Suprapubic skin (tissue), 4 donors: ENCODE data around the gene CHD9. TPM values are rescaled to one million over a fixed set of nuclear protein-coding genes. Genes with fewer than 3 reads are reported as not detected.

Experiments
- DNase-seq, 2 donors: peaks; one replicate each; pipeline ENCODE4 v3.0.0-alpha.2; 2019; ENCODE audit warnings: low spot score in 2 of 2
- H3K27ac ChIP-seq: fragments of 200-600 bp; sonication (generic); one replicate; pipeline ENCODE4 v1.5.1; 2019
- H3K27me3 ChIP-seq: fragments of 200-600 bp; sonication (generic); one replicate; pipeline ENCODE4 v1.5.1; 2019
- H3K36me3 ChIP-seq: fragments of 200-600 bp; sonication (generic); one replicate; pipeline ENCODE4 v1.5.1; 2019
- H3K4me1 ChIP-seq: fragments of 200-600 bp; sonication (generic); one replicate; pipeline ENCODE4 v1.5.1; 2019
- H3K4me3 ChIP-seq: fragments of 200-600 bp; sonication (generic); one replicate; pipeline ENCODE4 v1.5.1; 2019; ENCODE audit warnings: mild to moderate bottlenecking
- H3K9me3 ChIP-seq: fragments of 200-600 bp; sonication (generic); one replicate; pipeline ENCODE4 v1.5.1; 2019
- EP300 ChIP-seq: sonication (generic); formaldehyde crosslinking; IDR thresholded peaks from one replicate; pipeline ENCODE4 v1.6.1; 2017; ENCODE audit warnings: antibody characterized with exemption
- POLR2A ChIP-seq, 2 donors: fragments of 450-650 bp; IDR thresholded peaks; one replicate each; pipeline ENCODE4 v1.6.1; 2017; ENCODE audit warnings: antibody characterized with exemption in 2 of 2, mild to moderate bottlenecking in 2 of 2, moderate library complexity in 2 of 2
- POLR2AphosphoS5 ChIP-seq, 3 donors: sonication (generic); formaldehyde crosslinking; IDR thresholded peaks; one replicate each; pipeline ENCODE4 v1.6.1; 2017; ENCODE audit warnings: antibody characterized with exemption in 3 of 3
- WGBS: methylation state at CpG from one replicate; pipeline ENCODE4 v1.1.5; 2018; 5-methylcytosine and 5-hydroxymethylcytosine counted together
- total RNA-seq, 4 donors: library from RNA; depleted of rRNA; stranded (reverse); fragments of >200 nt; gene quantifications; one replicate each; pipeline ENCODE4 v1.1.0, GENCODE V29; 2016
- TF ChIP-seq, protein P1 (sequence below), 2 donors: fragments of 200-600 bp in 1 of 2; fragments of 450-650 bp in 1 of 2; sonication (generic) in 1 of 2; IDR thresholded peaks; one replicate each; pipeline ENCODE4 v1.5.1; 2016 to 2019; ENCODE audit warnings: antibody characterized with exemption in 2 of 2, mild to moderate bottlenecking in 1 of 2, moderate library complexity in 1 of 2

Gene CHD9
- total RNA-seq, 4 donors from 2014 or later = 56.6 to 129 (median 70.4) TPM

DNA sequence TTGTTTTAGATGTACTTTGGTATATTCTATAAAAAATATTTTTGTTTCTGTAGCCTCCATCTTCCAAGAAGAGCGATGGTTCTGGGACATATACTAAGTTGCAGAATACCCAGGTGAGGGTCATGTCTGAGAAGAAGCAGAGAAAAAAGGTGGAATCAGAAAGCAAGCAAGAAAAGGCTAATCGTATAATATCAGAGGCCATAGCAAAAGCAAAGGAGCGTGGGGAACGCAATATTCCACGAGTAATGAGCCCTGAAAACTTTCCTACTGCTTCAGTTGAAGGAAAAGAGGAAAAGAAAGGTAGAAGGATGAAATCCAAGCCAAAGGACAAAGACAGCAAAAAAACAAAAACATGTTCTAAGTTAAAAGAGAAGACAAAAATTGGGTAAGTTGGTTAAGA lies 154.6 kb downstream of the CHD9 start:
- H3K27ac ChIP-seq = peak overlapping the region; percentile 92
- no peaks in the 10 kb centered on the region for H3K9me3 ChIP-seq
- TF ChIP-seq, protein P1, sequence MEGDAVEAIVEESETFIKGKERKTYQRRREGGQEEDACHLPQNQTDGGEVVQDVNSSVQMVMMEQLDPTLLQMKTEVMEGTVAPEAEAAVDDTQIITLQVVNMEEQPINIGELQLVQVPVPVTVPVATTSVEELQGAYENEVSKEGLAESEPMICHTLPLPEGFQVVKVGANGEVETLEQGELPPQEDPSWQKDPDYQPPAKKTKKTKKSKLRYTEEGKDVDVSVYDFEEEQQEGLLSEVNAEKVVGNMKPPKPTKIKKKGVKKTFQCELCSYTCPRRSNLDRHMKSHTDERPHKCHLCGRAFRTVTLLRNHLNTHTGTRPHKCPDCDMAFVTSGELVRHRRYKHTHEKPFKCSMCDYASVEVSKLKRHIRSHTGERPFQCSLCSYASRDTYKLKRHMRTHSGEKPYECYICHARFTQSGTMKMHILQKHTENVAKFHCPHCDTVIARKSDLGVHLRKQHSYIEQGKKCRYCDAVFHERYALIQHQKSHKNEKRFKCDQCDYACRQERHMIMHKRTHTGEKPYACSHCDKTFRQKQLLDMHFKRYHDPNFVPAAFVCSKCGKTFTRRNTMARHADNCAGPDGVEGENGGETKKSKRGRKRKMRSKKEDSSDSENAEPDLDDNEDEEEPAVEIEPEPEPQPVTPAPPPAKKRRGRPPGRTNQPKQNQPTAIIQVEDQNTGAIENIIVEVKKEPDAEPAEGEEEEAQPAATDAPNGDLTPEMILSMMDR (IDR thresholded peaks at IDR 0.05) = no peak
- TF ChIP-seq POLR2A (IDR thresholded peaks at IDR 0.05) = no peak
- TF ChIP-seq EP300 = no peak
- TF ChIP-seq POLR2AphosphoS5 (IDR thresholded peaks at IDR 0.05) = no peak
- no peaks in the 10 kb centered on the region for H3K36me3 ChIP-seq
- H3K27me3 ChIP-seq = no peaks in the 10 kb centered on the region
- peaks cover 60% of the 10 kb centered on the region for H3K4me1 ChIP-seq
- DNase-seq = no peak
- 7% methylated on average over 5 of the region's 5 CpGs for WGBS
- H3K4me3 ChIP-seq = peak overlapping the region; percentile 46

DNA sequence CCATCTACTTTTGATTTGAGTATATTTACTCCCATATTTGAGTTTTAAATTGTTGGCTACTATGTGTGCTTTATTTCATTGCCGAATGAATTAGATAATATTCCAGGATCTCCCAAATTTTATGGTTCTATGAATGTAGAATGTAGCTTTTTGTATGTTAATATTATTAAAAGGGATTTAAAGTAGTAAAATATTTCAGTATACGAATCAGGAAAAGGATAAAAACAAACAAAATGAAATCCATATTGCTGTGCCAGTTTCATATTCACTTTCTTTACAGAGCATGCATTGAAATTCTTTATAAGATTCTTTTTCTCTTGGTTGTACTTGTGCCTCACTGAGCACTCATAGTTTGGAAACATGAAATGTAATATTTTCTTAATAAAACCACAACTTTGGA lies 155.1 kb downstream of the CHD9 start:
- DNase-seq = no peak
- peak overlapping the region; percentile 46 for H3K4me3 ChIP-seq

GRCh38 chr16:53211253-53211652 lies 156.5 kb downstream of the CHD9 start:
- WGBS = 74% methylated on average over 3 of the region's 3 CpGs
- no peaks in the 10 kb centered on the region for H3K27me3 ChIP-seq
- H3K9me3 ChIP-seq = no peaks in the 10 kb centered on the region
- no peaks in the 10 kb centered on the region for H3K36me3 ChIP-seq
- peak overlapping the region; percentile 46 for H3K4me3 ChIP-seq
- H3K4me1 ChIP-seq = peaks cover 66% of the 10 kb centered on the region
- H3K27ac ChIP-seq = no peak overlapping the region
- no peak for TF ChIP-seq EP300
- TF ChIP-seq, protein P1 (IDR thresholded peaks at IDR 0.05) = no peak
- TF ChIP-seq POLR2A (IDR thresholded peaks at IDR 0.05) = no peak
- TF ChIP-seq POLR2AphosphoS5 (IDR thresholded peaks at IDR 0.05) = no peak
- DNase-seq = no peak

More for the DNA sequence above, 155.1 kb downstream of the CHD9 start:
- Histone ChIP-seq H3K36me3 (no peaks in the 10 kb centered on the region), H3K27ac (peak overlapping the region; percentile 92), H3K27me3 (no peaks in the 10 kb centered on the region), H3K4me1 (peaks cover 61% of the 10 kb centered on the region), H3K9me3 (no peaks in the 10 kb centered on the region)
- no peak for TF ChIP-seq POLR2A (IDR thresholded peaks at IDR 0.05)
- no peak for TF ChIP-seq EP300
- TF ChIP-seq, protein P1 (IDR thresholded peaks at IDR 0.05) = no peak
- TF ChIP-seq POLR2AphosphoS5 (IDR thresholded peaks at IDR 0.05) = no peak
- 7% methylated on average over 2 of the region's 2 CpGs for WGBS

DNA sequence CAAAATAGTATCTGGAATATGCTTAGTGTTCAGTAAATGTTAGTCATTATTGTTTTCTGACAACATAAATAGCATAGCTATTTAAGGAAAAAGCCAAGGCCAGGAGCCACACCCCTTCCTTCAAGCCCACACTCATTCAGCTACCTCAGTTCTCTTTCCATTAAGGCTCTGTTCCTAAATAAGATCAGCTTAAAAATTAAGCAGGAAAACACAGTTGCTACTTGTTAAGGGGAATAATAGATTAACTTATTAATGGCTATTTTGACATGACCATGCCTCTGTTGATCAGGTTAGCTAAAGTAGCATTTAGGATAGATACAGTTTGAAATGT lies 158.1 kb downstream of the CHD9 start:
- no peak for DNase-seq
- no peak for TF ChIP-seq EP300
- no peak for TF ChIP-seq POLR2AphosphoS5 (IDR thresholded peaks at IDR 0.05)
- TF ChIP-seq POLR2A (IDR thresholded peaks at IDR 0.05) = no peak
- TF ChIP-seq, protein P1 (IDR thresholded peaks at IDR 0.05) = no peak
- no peaks in the 10 kb centered on the region for H3K36me3 ChIP-seq
- H3K27me3 ChIP-seq = no peaks in the 10 kb centered on the region
- H3K4me1 ChIP-seq = peaks cover 69% of the 10 kb centered on the region
- H3K27ac ChIP-seq = no peak overlapping the region
- H3K4me3 ChIP-seq = peak overlapping the region; percentile 4
- H3K9me3 ChIP-seq = no peaks in the 10 kb centered on the region

GRCh38 chr16:53213542-53213941 lies 158.8 kb downstream of the CHD9 start:
- H3K27me3 ChIP-seq = no peaks in the 10 kb centered on the region
- no peak overlapping the region for H3K27ac ChIP-seq
- DNase-seq = no peak
- no peaks in the 10 kb centered on the region for H3K36me3 ChIP-seq
- H3K9me3 ChIP-seq = no peaks in the 10 kb centered on the region
- TF ChIP-seq EP300 (no peak), POLR2AphosphoS5 (IDR thresholded peaks at IDR 0.05) (no peak), POLR2A (IDR thresholded peaks at IDR 0.05) (no peak)
- TF ChIP-seq, protein P1 (IDR thresholded peaks at IDR 0.05) = no peak
- H3K4me1 ChIP-seq = peaks cover 64% of the 10 kb centered on the region
- no peak overlapping the region for H3K4me3 ChIP-seq
- WGBS = 14% methylated on average over 2 of the region's 2 CpGs
